Muscle layer of duodenum (tissue), 2 donors: Measurements from ENCODE around the gene NUMB.
"Not testable (repeated sequence)": the region's sequence is repeated elsewhere in the genome, so short reads cannot be mapped to it uniquely, and the experiment has no call there.

ENCODE experiments used
- H3K27ac ChIP-seq: one replicate; pipeline ENCODE4 v1.7.0; 2013; ENCODE audit warnings: mild to moderate bottlenecking, low read length
- H3K27me3 ChIP-seq: one replicate; pipeline ENCODE4 v1.7.0; 2013; ENCODE audit warnings: low read depth, mild to moderate bottlenecking, control low read depth, low read length
- H3K36me3 ChIP-seq, 2 donors: one replicate each; pipeline ENCODE4 v1.7.0; 2013; ENCODE audit warnings: low read length in 2 of 2, control low read depth in 1 of 2, mild to moderate bottlenecking in 1 of 2; ENCODE audit not compliant: insufficient read depth in 2 of 2, control insufficient read depth in 1 of 2
- H3K4me1 ChIP-seq, 2 donors: one replicate each; pipeline ENCODE4 v1.7.0; 2013; ENCODE audit warnings: low read length in 2 of 2, mild to moderate bottlenecking in 2 of 2, control low read depth in 1 of 2, moderate library complexity in 1 of 2; ENCODE audit not compliant: insufficient read depth in 2 of 2, control insufficient read depth in 1 of 2
- H3K4me3 ChIP-seq, 2 donors: one replicate each; pipeline ENCODE4 v1.7.0; 2013; ENCODE audit warnings: low read length in 2 of 2, low read depth in 1 of 2, mild to moderate bottlenecking in 1 of 2
- H3K9me3 ChIP-seq, 2 donors: one replicate each; pipeline ENCODE4 v1.7.0; 2013; ENCODE audit warnings: low read length in 2 of 2, control low read depth in 1 of 2, mild to moderate bottlenecking in 1 of 2; ENCODE audit not compliant: control insufficient read depth in 1 of 2
- donor health status: healthy.

Gene NUMB

DNA sequence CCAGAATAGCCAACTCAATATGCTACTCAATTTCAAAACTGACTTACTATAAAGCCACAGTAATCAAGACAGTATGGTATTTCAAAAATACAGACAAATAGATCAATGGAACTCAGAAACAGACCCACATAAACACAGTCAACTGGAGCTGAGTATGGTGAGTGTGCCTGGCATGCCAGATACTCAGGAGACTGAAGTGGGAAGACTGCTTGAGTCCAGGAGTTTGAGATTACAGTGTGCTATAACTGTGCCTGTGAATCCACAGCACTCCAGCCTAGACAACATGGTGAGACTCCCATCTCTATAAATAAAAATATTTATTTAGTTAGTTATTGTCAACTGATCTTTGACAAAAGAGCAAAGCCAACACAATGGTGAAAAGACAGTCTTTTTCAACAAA, 81.8 kb downstream of the NUMB start:
- Histone ChIP-seq H3K4me1 (no peaks in the 10 kb centered on the region), H3K36me3 (no peaks in the 10 kb centered on the region), H3K27ac (no peak overlapping the region), H3K9me3 (no peaks in the 10 kb centered on the region), H3K27me3 (no peaks in the 10 kb centered on the region), H3K4me3 (no peak overlapping the region)

DNA sequence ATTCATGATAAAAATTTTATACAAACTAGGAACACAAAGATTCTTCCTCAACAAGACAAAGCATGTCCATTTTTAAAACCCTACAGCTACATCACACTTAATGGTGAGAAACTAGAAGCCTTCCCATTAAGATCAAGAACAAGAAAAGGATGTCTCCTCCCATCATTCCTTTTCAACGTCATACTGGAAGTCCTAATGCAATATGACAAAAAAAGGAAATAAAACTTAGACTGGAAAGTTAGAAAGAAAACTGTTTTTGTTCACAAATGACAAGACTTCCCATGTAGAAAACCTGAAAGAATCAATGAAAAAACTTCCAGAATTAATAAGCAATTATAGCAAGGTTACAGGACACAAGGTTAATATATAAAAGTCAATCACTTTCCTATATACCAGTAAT, 82.5 kb downstream of the NUMB start:
- H3K27ac ChIP-seq, result no peak overlapping the region
- H3K9me3 ChIP-seq, result no peaks in the 10 kb centered on the region
- H3K4me1 ChIP-seq, result no peaks in the 10 kb centered on the region
- no peaks in the 10 kb centered on the region for H3K36me3 ChIP-seq
- H3K4me3 ChIP-seq, result no peak overlapping the region
- no peaks in the 10 kb centered on the region for H3K27me3 ChIP-seq

DNA sequence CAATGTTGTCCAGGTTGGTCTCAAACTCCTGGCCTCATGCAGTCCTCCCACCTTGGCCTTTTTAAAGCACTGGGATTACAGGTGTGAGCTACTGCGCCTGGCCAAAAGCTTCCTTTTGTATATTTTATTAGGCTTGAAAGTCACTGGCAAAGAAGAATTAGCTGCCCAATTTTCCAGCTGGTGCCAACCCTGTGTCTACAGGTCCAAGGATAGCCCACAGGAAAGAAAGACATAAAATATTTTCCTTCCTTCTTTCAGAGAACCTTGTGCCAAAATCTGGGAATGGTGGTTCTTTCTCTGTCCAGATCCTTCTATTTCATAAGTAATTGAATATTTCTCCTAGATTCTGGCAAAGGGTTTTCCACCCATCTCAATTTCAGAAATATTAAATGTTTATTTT, 84.1 kb downstream of the NUMB start:
- Histone ChIP-seq H3K27ac (no peak overlapping the region), H3K36me3 (no peaks in the 10 kb centered on the region), H3K27me3 (no peaks in the 10 kb centered on the region), H3K9me3 (no peaks in the 10 kb centered on the region), H3K4me1 (no peaks in the 10 kb centered on the region), H3K4me3 (no peak overlapping the region)

DNA sequence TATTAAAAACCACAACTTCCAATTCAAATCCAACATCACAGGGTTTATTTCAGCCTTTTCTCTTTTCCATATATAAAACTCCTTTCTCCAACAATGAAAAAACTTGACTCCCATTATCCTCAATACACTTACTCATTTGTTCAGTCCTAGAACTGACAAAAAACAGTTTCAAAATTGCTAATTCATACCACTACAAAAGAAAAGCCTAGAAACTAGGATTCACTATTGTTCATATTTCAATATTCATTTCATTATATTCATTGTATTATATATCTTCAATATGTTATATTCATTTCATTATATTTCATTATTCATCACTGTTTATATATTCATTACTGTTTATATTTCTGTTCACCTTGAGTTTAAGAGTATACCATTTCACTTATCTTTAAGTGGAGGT, 85.8 kb downstream of the NUMB start:
- Histone ChIP-seq H3K27me3 (no peaks in the 10 kb centered on the region), H3K4me1 (no peaks in the 10 kb centered on the region), H3K9me3 (no peaks in the 10 kb centered on the region), H3K36me3 (no peaks in the 10 kb centered on the region), H3K4me3 (no peak overlapping the region), H3K27ac (no peak overlapping the region)

DNA sequence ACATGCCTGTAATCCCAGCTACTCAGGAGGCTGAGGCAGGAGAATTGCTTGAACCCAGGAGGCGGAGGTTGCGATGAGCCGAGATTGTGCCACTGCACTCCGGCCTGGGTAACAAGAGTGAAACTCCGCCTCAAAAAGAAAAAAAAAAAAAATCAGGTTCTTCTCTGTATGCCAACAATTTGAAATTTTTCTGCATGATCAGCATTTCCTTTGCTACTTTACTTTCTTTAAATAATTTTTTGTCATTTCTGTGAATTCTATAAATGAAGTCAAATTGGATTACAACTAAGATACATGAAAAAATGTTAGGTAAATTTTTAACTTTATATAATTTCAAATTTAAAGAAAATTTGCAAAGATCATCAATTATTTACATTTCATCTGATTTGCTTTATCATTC, 87.8 kb downstream of the NUMB start:
- Histone ChIP-seq H3K36me3 (no peaks in the 10 kb centered on the region), H3K9me3 (no peaks in the 10 kb centered on the region), H3K27me3 (no peaks in the 10 kb centered on the region), H3K4me1 (peaks cover 0 to 7% of the 10 kb centered on the region in 2 donors), H3K4me3 (no peak overlapping the region), H3K27ac (no peak overlapping the region)

DNA sequence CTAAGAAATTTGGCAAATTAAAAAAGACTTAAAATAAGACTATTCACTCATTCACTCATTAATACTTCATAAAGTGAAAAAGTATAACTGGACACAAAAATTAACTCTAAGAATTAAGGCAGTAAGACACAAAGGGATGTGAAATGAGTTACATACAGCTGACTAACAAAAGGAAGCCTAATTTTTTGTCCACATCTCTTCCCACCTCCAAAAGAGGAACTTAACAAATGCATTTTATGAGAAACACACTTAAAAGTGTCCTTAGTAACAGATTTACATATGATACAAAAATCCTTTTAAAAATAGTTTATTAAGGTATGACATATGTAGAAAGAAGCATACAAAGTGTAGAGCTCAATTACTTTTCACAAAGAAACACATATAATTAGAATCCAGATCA, 88.9 kb downstream of the NUMB start:
- H3K36me3 ChIP-seq, result no peaks in the 10 kb centered on the region
- no peak overlapping the region for H3K4me3 ChIP-seq
- H3K27me3 ChIP-seq, result no peaks in the 10 kb centered on the region
- H3K27ac ChIP-seq, result no peak overlapping the region
- H3K9me3 ChIP-seq, result no peaks in the 10 kb centered on the region
- peaks cover 0 to 7% of the 10 kb centered on the region in 2 donors for H3K4me1 ChIP-seq

DNA sequence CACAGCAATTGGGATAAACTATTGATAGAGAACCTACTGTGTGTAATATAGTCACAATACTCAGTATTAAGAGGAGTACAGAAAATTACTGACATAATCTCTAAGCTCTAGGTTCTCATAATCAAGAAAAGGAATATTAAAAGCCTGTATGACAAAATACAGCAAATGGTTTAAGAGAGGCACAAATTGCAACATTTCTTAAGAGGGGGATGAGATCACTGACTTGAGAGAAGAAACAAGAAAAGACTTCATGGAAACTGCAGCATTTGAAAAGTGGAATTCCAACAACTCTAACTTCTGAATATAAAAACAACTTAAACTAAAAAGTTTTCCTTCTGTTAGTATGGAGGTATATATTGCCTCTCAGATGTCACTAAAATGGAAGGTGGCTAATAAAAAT, 89.7 kb downstream of the NUMB start:
- Histone ChIP-seq H3K27ac (no peak overlapping the region), H3K27me3 (no peaks in the 10 kb centered on the region), H3K4me3 (no peak overlapping the region), H3K9me3 (no peaks in the 10 kb centered on the region), H3K36me3 (no peaks in the 10 kb centered on the region), H3K4me1 (peaks cover 0 to 7% of the 10 kb centered on the region in 2 donors)

DNA sequence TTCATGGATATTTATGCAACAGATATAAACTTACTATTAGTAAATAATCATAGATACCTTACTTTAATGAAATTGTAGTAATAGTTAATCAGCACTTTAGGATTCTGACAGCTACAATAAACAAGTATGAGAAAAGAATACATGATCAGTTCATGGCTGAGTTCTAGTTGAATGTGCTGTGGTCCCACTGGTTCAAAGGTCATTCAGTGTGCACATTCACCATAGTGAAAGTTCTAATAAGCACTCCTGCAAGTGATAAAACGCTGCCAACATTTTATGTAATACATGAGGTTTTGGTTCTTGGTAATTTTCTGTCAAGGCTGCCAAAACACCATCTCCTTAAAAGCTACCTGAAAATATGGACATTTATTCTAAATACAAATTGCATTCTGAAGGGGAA, 92.6 kb downstream of the NUMB start:
- Histone ChIP-seq H3K4me1 (peaks cover 0 to 7% of the 10 kb centered on the region in 2 donors), H3K36me3 (no peaks in the 10 kb centered on the region), H3K27ac (no peak overlapping the region), H3K9me3 (no peaks in the 10 kb centered on the region), H3K4me3 (no peak overlapping the region), H3K27me3 (no peaks in the 10 kb centered on the region)

DNA sequence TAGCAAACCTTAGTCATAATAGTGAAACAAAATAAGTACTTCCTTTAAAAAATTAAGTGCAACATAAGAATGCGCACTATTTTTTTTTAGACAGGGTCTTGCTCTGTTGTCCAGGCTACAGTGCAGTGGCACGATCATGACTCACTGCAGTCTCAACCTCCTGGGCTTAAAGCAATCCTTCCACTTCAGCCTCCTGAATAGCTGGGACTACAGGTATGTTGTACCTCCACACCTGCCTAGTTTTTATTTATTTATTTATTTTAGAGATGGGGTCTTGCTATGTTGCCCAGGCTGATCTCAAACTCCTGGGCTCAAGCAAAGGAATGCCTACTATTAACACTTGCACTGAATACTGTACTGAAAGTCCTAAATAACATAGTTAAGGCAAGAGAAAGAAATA, 93.8 kb downstream of the NUMB start:
- H3K36me3 ChIP-seq, result no peaks in the 10 kb centered on the region
- H3K4me1 ChIP-seq, result peaks cover 0 to 7% of the 10 kb centered on the region in 2 donors
- H3K4me3 ChIP-seq, result no peak overlapping the region

DNA sequence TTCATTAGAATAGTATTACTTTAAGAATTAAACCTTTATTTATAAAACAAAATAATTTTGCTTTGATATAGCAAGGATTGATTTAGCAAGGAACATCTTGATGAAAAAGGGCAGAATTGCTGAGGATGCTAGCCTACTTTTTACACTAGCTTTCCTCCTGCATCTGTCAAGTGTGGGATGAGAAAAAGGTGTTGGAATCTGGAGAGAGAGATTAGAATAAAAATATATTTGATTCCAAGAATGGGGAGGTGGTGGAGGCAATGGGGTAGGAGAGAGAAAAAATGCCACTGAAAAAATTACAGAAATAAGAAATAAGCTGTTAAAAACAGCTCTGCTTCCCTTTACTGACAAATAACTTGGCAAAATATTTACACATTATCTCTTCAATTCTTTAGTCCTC, 98.9 kb downstream of the NUMB start:
- H3K4me1 ChIP-seq, result no peaks in the 10 kb centered on the region
- no peaks in the 10 kb centered on the region for H3K9me3 ChIP-seq
- H3K27me3 ChIP-seq, result no peaks in the 10 kb centered on the region
- no peak overlapping the region for H3K4me3 ChIP-seq
- peaks cover 0 to 8% of the 10 kb centered on the region in 2 donors for H3K36me3 ChIP-seq
- H3K27ac ChIP-seq, result no peak overlapping the region

More for the DNA sequence above, 93.8 kb downstream of the NUMB start:
- no peaks in the 10 kb centered on the region for H3K27me3 ChIP-seq
- H3K27ac ChIP-seq, result no peak overlapping the region
- H3K9me3 ChIP-seq, result no peaks in the 10 kb centered on the region

DNA sequence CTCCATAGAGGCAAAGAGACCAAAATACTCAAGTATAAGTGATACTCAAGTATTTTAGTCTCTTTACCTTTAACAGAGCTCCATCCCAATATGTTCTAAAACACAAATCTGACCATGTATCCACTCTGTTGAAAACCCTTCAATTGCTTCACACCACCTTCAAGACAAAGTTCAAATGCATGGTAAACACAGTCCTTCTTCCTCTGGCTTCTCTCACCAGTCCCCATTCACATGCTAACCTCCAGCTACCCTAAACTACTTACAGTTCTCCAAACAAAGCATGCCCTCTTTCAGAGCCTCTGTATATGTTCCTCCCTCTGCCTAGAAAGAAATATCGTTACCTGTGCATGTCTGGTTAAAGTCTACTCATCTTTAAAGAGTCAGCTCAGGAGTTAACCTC, 100.2 kb downstream of the NUMB start:
- no peak overlapping the region for H3K27ac ChIP-seq
- H3K9me3 ChIP-seq, result no peaks in the 10 kb centered on the region
- H3K4me1 ChIP-seq, result no peaks in the 10 kb centered on the region
- peaks cover 0 to 12% of the 10 kb centered on the region in 2 donors for H3K36me3 ChIP-seq
- H3K4me3 ChIP-seq, result no peak overlapping the region
- H3K27me3 ChIP-seq, result no peaks in the 10 kb centered on the region

DNA sequence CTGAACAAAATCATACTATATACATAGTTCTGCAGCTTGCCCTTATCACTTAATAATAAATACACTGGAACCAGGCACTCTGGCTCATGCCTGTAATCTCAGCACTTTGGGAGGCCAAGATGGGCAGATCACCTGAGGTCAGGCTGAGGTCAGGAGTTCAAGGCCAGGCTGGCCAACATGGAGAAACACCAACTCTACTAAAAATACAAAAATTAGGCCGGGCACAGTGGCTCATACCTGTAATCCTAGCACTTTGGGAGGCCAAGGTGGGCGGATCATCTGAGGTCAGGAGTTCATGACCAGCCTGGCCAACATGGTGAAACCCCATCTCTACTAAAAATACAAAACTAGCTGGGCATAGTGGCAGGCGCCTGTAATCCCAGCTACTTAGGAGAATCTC, 109.3 kb downstream of the NUMB start:
- not testable (repeated sequence) for H3K9me3 ChIP-seq, H3K27me3 ChIP-seq, H3K4me3 ChIP-seq, H3K36me3 ChIP-seq, H3K4me1 ChIP-seq, H3K27ac ChIP-seq
